ENCODE results near the gene HOXC9. TPM values are rescaled to one million over a fixed set of nuclear protein-coding genes. Genes with fewer than 3 reads are reported as not detected.

The HOXC9 gene
- total and polyA plus RNA-seq, 2 of the 8 experiments (the other 6 are each of a cell fraction or from before 2014, with no cell fraction given): not detected

DNA sequence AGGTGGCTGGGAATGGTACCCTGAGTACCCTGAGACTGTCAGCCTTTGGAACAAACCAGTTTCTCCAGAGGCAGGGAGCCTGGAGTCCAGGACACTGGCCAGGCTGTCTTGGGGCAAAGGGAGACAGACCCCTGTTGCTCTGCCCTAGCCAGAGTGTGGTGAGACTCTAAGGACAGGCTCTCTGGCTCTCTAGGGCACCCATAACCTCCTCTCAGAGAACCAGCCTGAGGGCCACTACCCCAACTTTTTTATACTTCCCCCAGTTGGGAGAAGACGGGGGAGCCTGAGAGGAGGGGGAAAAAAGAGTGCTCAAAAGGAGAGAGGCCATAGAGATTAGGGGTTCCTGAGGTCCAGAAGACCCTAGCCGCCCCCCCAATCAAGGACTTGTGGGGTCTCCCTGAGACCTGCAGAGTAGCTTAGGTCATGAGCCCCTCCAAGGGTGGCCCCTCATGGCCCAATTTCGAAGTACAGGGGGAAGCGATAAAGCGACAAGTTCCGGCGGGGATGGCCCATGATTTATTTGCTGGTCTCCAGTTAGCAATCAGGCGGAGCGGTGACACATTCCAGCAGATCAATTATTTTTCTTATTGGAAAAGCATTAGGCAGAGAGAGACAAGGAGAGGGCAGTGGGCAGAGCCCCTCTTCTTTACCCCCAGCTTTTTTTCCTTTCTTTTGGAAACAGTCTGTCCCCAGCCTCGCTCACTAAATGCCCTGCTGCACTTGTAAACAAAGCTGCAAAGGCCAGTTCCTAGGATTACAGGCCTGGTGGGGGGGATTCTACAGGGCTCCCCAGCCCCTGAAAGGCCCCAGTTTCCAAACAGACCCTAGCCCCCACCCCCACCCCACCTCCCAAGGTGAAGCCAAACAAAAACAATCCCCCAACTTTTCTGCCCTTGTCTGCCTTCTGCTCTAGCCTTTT, 10.4 kb downstream of the HOXC9 start (continued):
- TF ChIP-seq, protein P1, sequence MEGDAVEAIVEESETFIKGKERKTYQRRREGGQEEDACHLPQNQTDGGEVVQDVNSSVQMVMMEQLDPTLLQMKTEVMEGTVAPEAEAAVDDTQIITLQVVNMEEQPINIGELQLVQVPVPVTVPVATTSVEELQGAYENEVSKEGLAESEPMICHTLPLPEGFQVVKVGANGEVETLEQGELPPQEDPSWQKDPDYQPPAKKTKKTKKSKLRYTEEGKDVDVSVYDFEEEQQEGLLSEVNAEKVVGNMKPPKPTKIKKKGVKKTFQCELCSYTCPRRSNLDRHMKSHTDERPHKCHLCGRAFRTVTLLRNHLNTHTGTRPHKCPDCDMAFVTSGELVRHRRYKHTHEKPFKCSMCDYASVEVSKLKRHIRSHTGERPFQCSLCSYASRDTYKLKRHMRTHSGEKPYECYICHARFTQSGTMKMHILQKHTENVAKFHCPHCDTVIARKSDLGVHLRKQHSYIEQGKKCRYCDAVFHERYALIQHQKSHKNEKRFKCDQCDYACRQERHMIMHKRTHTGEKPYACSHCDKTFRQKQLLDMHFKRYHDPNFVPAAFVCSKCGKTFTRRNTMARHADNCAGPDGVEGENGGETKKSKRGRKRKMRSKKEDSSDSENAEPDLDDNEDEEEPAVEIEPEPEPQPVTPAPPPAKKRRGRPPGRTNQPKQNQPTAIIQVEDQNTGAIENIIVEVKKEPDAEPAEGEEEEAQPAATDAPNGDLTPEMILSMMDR (IDR thresholded peaks at IDR 0.05; ENCODE audit: control extremely low read depth in 1 of 3, insufficient read depth in 1 of 3, low read depth in 1 of 3, low read length in 3 of 3): no peak
